Colon (tissue), 2 donors: Measurements from ENCODE around the gene SUV39H2.
"Not testable (repeated sequence)": the region's sequence is repeated elsewhere in the genome, so short reads cannot be mapped to it uniquely, and the experiment has no call there.

ENCODE experiments used
- FAIRE-seq: peaks from 2 replicates; lab custom pipeline; 2012; peaks lifted over from hg19 to GRCh38; lab: Jason Lieb, UNC
- donor health status: control.
- donor health status: control.

The SUV39H2 gene

GRCh38 chr10:14936584-14936983 is 57.9 kb downstream of the SUV39H2 start:
- FAIRE-seq = no peak

DNA sequence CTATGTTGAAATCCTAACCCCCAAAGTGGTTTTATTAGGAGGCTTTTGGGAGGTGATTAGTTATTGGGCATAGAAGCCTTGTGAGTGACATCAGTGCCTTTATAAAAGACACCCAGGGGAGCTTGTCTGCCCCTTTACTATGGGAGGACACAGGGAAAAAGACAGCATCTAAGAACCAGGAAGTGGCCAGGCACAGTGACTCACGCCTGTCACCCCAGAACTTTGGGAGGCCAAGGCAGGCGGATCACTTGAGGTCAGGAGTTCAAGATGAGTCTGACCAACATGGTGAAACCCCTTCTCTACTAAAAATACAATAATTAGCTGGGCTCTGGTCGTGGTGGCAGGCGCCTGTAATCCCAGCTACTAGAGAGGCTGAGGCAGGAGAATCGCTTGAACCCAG is 60.3 kb downstream of the SUV39H2 start:
- not testable (repeated sequence) for FAIRE-seq

- FAIRE-seq = not testable (repeated sequence)
Observed at GRCh38 chr10:14942147-14942949, 63.7 kb downstream of the SUV39H2 start.

GRCh38 chr10:14942950-14943338 is 64.3 kb downstream of the SUV39H2 start:
- not testable (repeated sequence) for FAIRE-seq

- FAIRE-seq = no peak
Observed at GRCh38 chr10:14945108-14945507, 66.4 kb downstream of the SUV39H2 start.

DNA sequence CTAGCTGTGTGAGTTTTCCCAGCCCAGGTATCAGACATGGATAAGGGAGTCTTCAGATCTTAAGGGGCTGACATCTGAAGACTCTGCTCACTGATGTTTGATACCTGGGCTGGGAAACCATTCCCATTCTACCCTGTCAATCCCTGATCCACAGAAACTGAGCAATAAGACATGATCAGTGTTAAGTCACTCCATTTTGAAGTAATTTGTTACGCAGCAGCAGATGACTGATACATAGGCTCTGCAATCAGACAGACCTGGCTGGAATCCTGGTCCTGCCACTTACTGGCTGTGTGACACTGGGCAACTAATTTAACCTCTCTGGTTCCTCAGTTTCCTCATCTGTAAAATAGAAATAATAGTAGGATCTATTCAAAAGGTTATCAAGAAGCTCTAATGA is 68.6 kb downstream of the SUV39H2 start:
- no peak for FAIRE-seq

- no peak for FAIRE-seq
Observed at GRCh38 chr10:14949291-14949690, 70.6 kb downstream of the SUV39H2 start.

- no peak for FAIRE-seq
Observed at GRCh38 chr10:14952851-14953423, 74.3 kb downstream of the SUV39H2 start.

DNA sequence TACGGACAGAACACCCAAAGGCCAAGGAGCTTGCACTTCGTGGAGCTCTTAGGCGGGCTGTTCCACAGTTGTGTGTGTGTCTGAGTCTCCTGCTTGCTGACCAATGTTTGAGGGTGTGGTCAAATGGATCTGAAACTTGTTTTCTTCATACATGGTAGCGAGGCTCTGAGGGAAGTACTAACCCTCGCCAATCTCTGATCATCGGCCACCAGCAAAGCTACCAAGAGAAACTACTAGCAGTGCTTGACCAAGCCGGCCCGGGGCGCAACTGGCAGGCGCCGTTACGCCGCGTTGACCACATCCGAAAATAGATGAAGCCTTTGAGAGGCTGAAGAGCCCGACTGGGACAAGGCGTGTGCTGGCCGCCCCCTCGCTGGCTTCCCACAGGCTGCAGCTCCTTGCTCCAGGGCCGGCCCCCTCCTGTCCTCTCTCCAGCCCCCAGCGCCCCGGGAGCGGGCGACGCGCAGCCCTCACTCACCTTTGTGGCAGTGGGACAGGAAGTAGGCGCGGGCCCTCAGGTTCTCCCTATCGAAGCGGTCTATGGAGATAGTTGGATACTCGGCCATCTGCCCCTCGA is 74.8 kb downstream of the SUV39H2 start:
- FAIRE-seq = no peak
